A549 (cell line): ENCODE measurements around the gene DISP2.

Experiments used
- MYC ChIP-seq: IDR thresholded peaks from 2 replicates; pipeline ENCODE4 v1.6.1; 2012; ENCODE audit warnings: mild to moderate bottlenecking, inconsistent platforms, low read length, improper control_type of control experiment, borderline replicate concordance
- POLR2A ChIP-seq: IDR thresholded peaks from 2 replicates; pipeline ENCODE4 v1.6.1; 2012; ENCODE audit warnings: mild to moderate bottlenecking, low read length

DNA sequence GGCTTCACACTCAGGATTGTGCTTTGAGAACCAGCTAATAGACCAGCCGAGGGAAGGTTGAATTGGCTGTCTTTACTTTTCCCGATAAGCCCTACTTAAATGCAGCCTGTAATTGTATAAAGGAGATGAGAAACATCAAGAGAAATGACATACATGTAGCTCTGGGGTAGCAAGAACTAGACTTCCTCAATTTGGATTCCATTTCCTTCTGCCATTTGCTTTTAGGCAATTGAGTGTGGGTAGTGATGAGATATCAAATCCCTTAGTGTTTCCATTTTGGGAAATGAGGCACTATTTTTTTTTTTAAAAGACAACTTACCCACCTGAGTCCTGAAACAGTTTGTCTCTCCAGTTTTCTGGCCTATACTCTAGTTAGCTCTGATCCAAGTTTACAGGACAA, 32.3 kb upstream of the DISP2 start:
- TF ChIP-seq MYC (no peak), POLR2A (no peak)
